CD4-positive, alpha-beta T cell (primary cell): ENCODE measurements around the gene PLCL1. TPM values are rescaled to one million over a fixed set of nuclear protein-coding genes. Genes with fewer than 3 reads are reported as not detected.

Experiments used
- ATAC-seq: fragments of 200-7000 bp; cut with Tn5 transposase; one replicate; pipeline ENCODE4 v1.10.0; 2022; ENCODE audit warnings: mild to moderate bottlenecking; ENCODE audit not compliant: poor library complexity
- CTCF ChIA-PET: fragments of 350-600 bp; sonication (Branson Sonifier 250); formaldehyde crosslinking; loops from one replicate; lab custom pipeline; 2021; ENCODE audit warnings: antibody characterized with exemption, inconsistent platforms; lab: Charles Lee
- POLR2A ChIA-PET: fragments of 350-600 bp; sonication (Branson Sonifier 250); formaldehyde crosslinking; loops from one replicate; lab custom pipeline; 2021; ENCODE audit warnings: antibody characterized with exemption, inconsistent platforms; lab: Charles Lee
- DNase-seq, 14 experiments: peaks; one replicate each; pipeline ENCODE4 v3.0.0-alpha.2; 2013 to 2020; ENCODE audit warnings: mixed read lengths in 2 of 14
- H3K27ac ChIP-seq, 2 donors: one replicate each; pipeline versions ENCODE4 v1.5.1 to v1.7.0; 2013; ENCODE audit warnings: low read length in 2 of 2, low read depth in 1 of 2, mild to moderate bottlenecking in 1 of 2
- H3K27me3 ChIP-seq, 2 experiments: 1 replicate in 1 of 2; 2 replicates in 1 of 2; pipeline versions ENCODE4 v1.6.1 to v1.7.0; 2013; ENCODE audit warnings: low read length in 2 of 2, control low read depth in 1 of 2, mild to moderate bottlenecking in 1 of 2, moderate library complexity in 1 of 2; ENCODE audit not compliant: insufficient read depth in 2 of 2, control insufficient read depth in 1 of 2
- H3K36me3 ChIP-seq: one replicate; pipeline ENCODE4 v1.6.1; 2013; ENCODE audit warnings: low read length, control low read depth; ENCODE audit not compliant: insufficient read depth
- H3K4me1 ChIP-seq: one replicate; pipeline ENCODE4 v1.6.1; 2013; ENCODE audit warnings: low read length, control low read depth; ENCODE audit not compliant: insufficient read depth
- H3K4me3 ChIP-seq: one replicate; pipeline ENCODE4 v1.5.1; 2013; ENCODE audit warnings: mild to moderate bottlenecking, low read length, moderate library complexity
- H3K9me3 ChIP-seq, 2 experiments: 1 replicate in 1 of 2; 2 replicates in 1 of 2; pipeline versions ENCODE4 v1.6.1 to v1.7.0; 2013; ENCODE audit warnings: low read length in 2 of 2, mild to moderate bottlenecking in 2 of 2, control low read depth in 1 of 2, moderate library complexity in 1 of 2; ENCODE audit not compliant: control insufficient read depth in 1 of 2, insufficient read depth in 1 of 2
- H3K27ac Mint-ChIP-seq: one replicate; pipeline ENCODE4 v1.8.0; 2020; ENCODE audit warnings: mixed read lengths
- H3K27me3 Mint-ChIP-seq: one replicate; pipeline ENCODE4 v1.8.0; 2021; ENCODE audit warnings: mixed read lengths
- H3K36me3 Mint-ChIP-seq: one replicate; pipeline ENCODE4 v1.8.0; 2021; ENCODE audit warnings: low read depth, mixed read lengths
- H3K4me1 Mint-ChIP-seq: one replicate; pipeline ENCODE4 v1.8.0; 2021; ENCODE audit warnings: low read depth, mixed read lengths
- H3K4me3 Mint-ChIP-seq: one replicate; pipeline ENCODE4 v1.8.0; 2020; ENCODE audit warnings: mild to moderate bottlenecking, mixed read lengths
- H3K9me3 Mint-ChIP-seq: one replicate; pipeline ENCODE4 v1.8.0; 2020; ENCODE audit warnings: mixed read lengths
- CTCF ChIP-seq: fragments of 200-600 bp; IDR thresholded peaks from one replicate; pipeline ENCODE4 v1.8.0; 2022; ENCODE audit warnings: antibody characterized with exemption, mild to moderate bottlenecking
- intact Hi-C, 2 experiments: fragments of 100-400 bp; cut with DNase I in 1 of 2; cut with micrococcal nuclease in 1 of 2; formaldehyde crosslinking; loops; one replicate each; pipeline versions ENCODE4 v1.15.1 to v1.9.0; 2023 to 2025; cut with DNase I, micrococcal nuclease
- total RNA-seq, 174 experiments: library from RNA in 2 of 174; stranded (reverse) in 2 of 174; gene quantifications; one replicate each; pipeline ENCODE4 v1.2.3 and lab custom pipeline; 2021 to 2026

The PLCL1 gene
- total RNA-seq, 2 experiments from 2014 or later = 27.0 to 28.3 TPM

GRCh38 chr2:197885587-197885986 is 81.2 kb downstream of the PLCL1 start:
- DNase-seq (no peak), ATAC-seq (no peak)
- CTCF ChIA-PET = no interaction called here
- Mint-ChIP-seq H3K27ac (no peak overlapping the region), H3K36me3 (peaks cover 12% of the 10 kb centered on the region), H3K27me3 (no peaks in the 10 kb centered on the region), H3K4me1 (peaks cover 71% of the 10 kb centered on the region), H3K4me3 (no peak overlapping the region), H3K9me3 (no peaks in the 10 kb centered on the region)
- no peaks in the 10 kb centered on the region for H3K36me3 ChIP-seq
- no peak overlapping the region for H3K4me3 ChIP-seq
- TF ChIP-seq CTCF = no peak
- POLR2A ChIA-PET = interaction anchor here (0.9 kb wide), 1 partner anchor 15 kb away, joined by 3 read pairs; no protein-coding TSS in a partner anchor
- intact Hi-C loops = loop anchor here in 1 of 2 experiments (5.0 kb wide), 1 partner anchor 43 kb away; no protein-coding TSS in a partner anchor
- H3K4me1 ChIP-seq = peaks cover 2% of the 10 kb centered on the region
- no peak overlapping the region for H3K27ac ChIP-seq
- H3K9me3 ChIP-seq = no peaks in the 10 kb centered on the region
- H3K27me3 ChIP-seq = no peaks in the 10 kb centered on the region

- Mint-ChIP-seq H3K27me3 (no peaks in the 10 kb centered on the region), H3K4me3 (no peak overlapping the region), H3K27ac (peak overlapping the region; percentile 38), H3K36me3 (peaks cover 12% of the 10 kb centered on the region), H3K9me3 (no peaks in the 10 kb centered on the region), H3K4me1 (peaks cover 78% of the 10 kb centered on the region)
- DNase-seq (peak in 2 of 14 experiments; percentile 32 to 50), ATAC-seq (no peak)
- ChIA-PET POLR2A (interaction anchor here (0.6 to 2.7 kb wide), 8 partner anchors 13 to 84 kb away, joined by 3 to 10 read pairs (median 4); partner anchors contain the start of gene PLCL1), CTCF (interaction anchor here (1.3 kb wide), 1 partner anchor 77 kb away, joined by 3 read pairs; no protein-coding TSS in a partner anchor)
- Histone ChIP-seq H3K4me3 (no peak overlapping the region), H3K36me3 (no peaks in the 10 kb centered on the region), H3K27ac (no peak overlapping the region), H3K9me3 (no peaks in the 10 kb centered on the region), H3K4me1 (peaks cover 23% of the 10 kb centered on the region), H3K27me3 (no peaks in the 10 kb centered on the region)
- no peak for TF ChIP-seq CTCF
- intact Hi-C loops = loop anchor here (2.0 to 5.0 kb wide), 3 partner anchors 18 to 50 kb away; no protein-coding TSS in a partner anchor
Observed at GRCh38 chr2:197888321-197888720, 83.9 kb downstream of the PLCL1 start.

- intact Hi-C loops = loop anchor here (2.0 to 5.0 kb wide), 3 partner anchors 18 to 50 kb away; no protein-coding TSS in a partner anchor
- ChIA-PET POLR2A (interaction anchor here (0.6 to 2.7 kb wide), 10 partner anchors 13 to 85 kb away, joined by 3 to 10 read pairs (median 4); partner anchors contain the start of gene PLCL1), CTCF (interaction anchor here (1.3 to 1.8 kb wide), 2 partner anchors 10 to 78 kb away, joined by 3 to 6 read pairs; no protein-coding TSS in a partner anchor)
- Histone ChIP-seq H3K4me3 (no peak overlapping the region), H3K4me1 (peaks cover 28% of the 10 kb centered on the region), H3K27ac (peak overlapping the region in 1 of 2 donors; percentile 6), H3K27me3 (no peaks in the 10 kb centered on the region), H3K9me3 (no peaks in the 10 kb centered on the region), H3K36me3 (no peaks in the 10 kb centered on the region)
- ATAC-seq = peak; percentile 85
- H3K27ac Mint-ChIP-seq = peak overlapping the region; percentile 90
- H3K27me3 Mint-ChIP-seq = no peaks in the 10 kb centered on the region
- H3K4me1 Mint-ChIP-seq = peaks cover 79% of the 10 kb centered on the region
- TF ChIP-seq CTCF = no peak
- peak overlapping the region; percentile 64 for H3K4me3 Mint-ChIP-seq
- peak in 7 of 14 experiments; percentile 21 to 78 (median 44) for DNase-seq
- no peaks in the 10 kb centered on the region for H3K9me3 Mint-ChIP-seq
- peaks cover 13% of the 10 kb centered on the region for H3K36me3 Mint-ChIP-seq
Observed at GRCh38 chr2:197889041-197889440, 84.6 kb downstream of the PLCL1 start.
